Measurements from ENCODE around the gene FMNL1. TPM values are rescaled to one million over a fixed set of nuclear protein-coding genes. Genes with fewer than 3 reads are reported as not detected.

The FMNL1 gene
- total and polyA plus RNA-seq, 10 of the 15 experiments (the other 5 are each of a cell fraction or from before 2014, with no cell fraction given): 3.3 to 108 (median 19.5) TPM

GRCh38 chr17:45253879-45254278, 32.2 kb downstream of the FMNL1 start:
- in situ Hi-C loops (cut with MboI): loop anchor here (25.0 kb wide), 1 partner anchor 358 kb away; no protein-coding TSS in a partner anchor
- 77% methylated on average over 4 of the region's 4 CpGs for WGBS (ENCODE audit: insufficient coverage, insufficient replicate concordance, low lambda C conversion rate, missing lambda C conversion rate)

DNA sequence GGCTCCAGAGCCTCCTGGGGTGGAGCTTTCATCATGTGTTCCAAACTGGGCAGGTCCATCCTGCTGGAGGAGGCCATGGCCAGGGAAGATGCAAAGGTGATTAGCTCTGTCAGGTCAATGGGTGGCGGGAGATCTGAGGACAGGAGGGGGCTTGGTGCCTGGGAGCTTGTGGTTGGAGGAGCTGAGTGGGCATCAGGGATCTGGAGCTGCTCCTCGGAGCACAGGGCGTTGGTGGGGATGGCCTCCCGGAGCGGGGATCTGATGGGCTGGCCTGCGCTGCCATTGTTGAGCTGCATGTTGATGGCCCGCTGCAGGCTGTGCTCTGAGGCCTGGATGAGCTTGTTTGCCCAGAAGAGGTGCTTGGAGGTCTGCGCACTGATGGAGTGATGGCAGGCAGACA, 33.7 kb downstream of the FMNL1 start:
- CTCF ChIA-PET: interaction anchor here (1.1 to 1.6 kb wide), 4 partner anchors 9 to 120 kb away, joined by 3 to 5 read pairs (median 4); partner anchors contain the start of gene ACBD4
- no peaks in the 10 kb centered on the region for H4K20me1 ChIP-seq (ENCODE audit: control insufficient read depth, insufficient read depth)
- H3K4me1 ChIP-seq (ENCODE audit: control insufficient read depth, insufficient read depth, low read length): peaks cover 4% of the 10 kb centered on the region; the same call in 1 of the 2 replicates
- H3K27me3 ChIP-seq (replicated peaks in 1 of 2; ENCODE audit: control insufficient read depth in 2 of 2, insufficient read depth in 2 of 2, low read length in 1 of 2): no peaks in the 10 kb centered on the region
- H3K9ac ChIP-seq (ENCODE audit: control insufficient read depth, insufficient read depth, low read length): no peak overlapping the region
- SMC1A ChIA-PET (ENCODE audit: uncharacterized antibody, unreplicated experiment): interaction anchor here (1.3 kb wide), 1 partner anchor 22 kb away, joined by 4 read pairs; no protein-coding TSS in a partner anchor
- no peak overlapping the region for H2AFZ ChIP-seq (ENCODE audit: control insufficient read depth, low read depth, low read length)
- no peak for ATAC-seq
- no peak for DNase-seq (ENCODE audit: low read depth, low spot score)
- no peak overlapping the region for H3K4me2 ChIP-seq (ENCODE audit: control insufficient read depth, insufficient read depth)
- WGBS (ENCODE audit: insufficient coverage, insufficient replicate concordance, low lambda C conversion rate, missing lambda C conversion rate): 97% methylated on average over 8 of the region's 8 CpGs
- TF ChIP-seq POLR2A (IDR thresholded peaks at IDR 0.05; ENCODE audit: low read depth, low read length): 0 out of 2 replicates have a peak, but pooled peaks have one; percentile 7
- TF ChIP-seq ASH2L (IDR thresholded peaks at IDR 0.05; ENCODE audit: borderline replicate concordance, low read depth): no peak
- TF ChIP-seq RAD51 (IDR thresholded peaks at IDR 0.05): no peak
- H3K27ac ChIP-seq (ENCODE audit: control insufficient read depth, insufficient read depth): no peak overlapping the region
- peaks cover 0 to 3% of the 10 kb centered on the region in 2 experiments; a peak in 3 of 4 replicates for H3K36me3 ChIP-seq (ENCODE audit: control insufficient read depth in 2 of 2, insufficient read depth in 2 of 2, low read length in 1 of 2)
- RAD21 ChIA-PET (ENCODE audit: unreplicated experiment): interaction anchor here (0.8 to 1.8 kb wide), 4 partner anchors 20 to 37 kb away, joined by 3 to 5 read pairs (median 4); no protein-coding TSS in a partner anchor
- in situ Hi-C loops (cut with MboI): loop anchor here (25.0 kb wide), 1 partner anchor 357 kb away; no protein-coding TSS in a partner anchor
- intact Hi-C loops (cut with micrococcal nuclease; ENCODE audit: unreplicated experiment): no loop called here
- H3K4me3 ChIP-seq: no peak overlapping the region
- no peak for FAIRE-seq
- no peaks in the 10 kb centered on the region for H3K79me2 ChIP-seq (ENCODE audit: control insufficient read depth, insufficient read depth, low read length)
- POLR2A ChIA-PET: interaction anchor here (0.5 kb wide), 1 partner anchor 1069 kb away, joined by 5 read pairs; no protein-coding TSS in a partner anchor
- no TSS peak for BruUV-seq (replicated peaks)
- H3K9me3 ChIP-seq (replicated peaks; ENCODE audit: control insufficient read depth, insufficient read depth, low read length): no peaks in the 10 kb centered on the region

More at GRCh38 chr17:45253879-45254278, 32.2 kb downstream of the FMNL1 start:
- intact Hi-C loops (cut with micrococcal nuclease; ENCODE audit: unreplicated experiment): no loop called here
- Histone ChIP-seq H3K9me3 (replicated peaks; ENCODE audit: control insufficient read depth, insufficient read depth, low read length) (no peaks in the 10 kb centered on the region), H3K4me2 (ENCODE audit: control insufficient read depth, insufficient read depth) (no peak overlapping the region), H3K36me3 (ENCODE audit: control insufficient read depth in 2 of 2, insufficient read depth in 2 of 2, low read length in 1 of 2) (peaks cover 0 to 3% of the 10 kb centered on the region in 2 experiments; a peak in 3 of 4 replicates), H3K27me3 (replicated peaks in 1 of 2; ENCODE audit: control insufficient read depth in 2 of 2, insufficient read depth in 2 of 2, low read length in 1 of 2) (no peaks in the 10 kb centered on the region), H3K27ac (ENCODE audit: control insufficient read depth, insufficient read depth) (no peak overlapping the region), H3K79me2 (ENCODE audit: control insufficient read depth, insufficient read depth, low read length) (peaks cover 3% of the 10 kb centered on the region), H4K20me1 (ENCODE audit: control insufficient read depth, insufficient read depth) (no peaks in the 10 kb centered on the region), H3K4me1 (ENCODE audit: control insufficient read depth, insufficient read depth, low read length) (peaks cover 11% of the 10 kb centered on the region), H2AFZ (ENCODE audit: control insufficient read depth, low read depth, low read length) (no peak overlapping the region), H3K9ac (ENCODE audit: control insufficient read depth, insufficient read depth, low read length) (no peak overlapping the region), H3K4me3 (no peak overlapping the region)
- FAIRE-seq (no peak), ATAC-seq (no peak), DNase-seq (ENCODE audit: low read depth, low spot score) (no peak)
- no peak for TF ChIP-seq NR2F1 (conservative IDR thresholded peaks at IDR 0.05)
- BruUV-seq (replicated peaks): no TSS peak
- ChIA-PET CTCF (interaction anchor here (1.1 to 1.6 kb wide), 3 partner anchors 19 to 131 kb away, joined by 3 to 9 read pairs (median 4); partner anchors contain the start of gene ACBD4), RAD21 (ENCODE audit: unreplicated experiment) (interaction anchor here (0.8 kb wide), 1 partner anchor 136 kb away, joined by 3 read pairs; no protein-coding TSS in a partner anchor), SMC1A (ENCODE audit: uncharacterized antibody, unreplicated experiment) (no interaction called here), POLR2A (interaction anchor here (1.1 to 1.2 kb wide), 2 partner anchors 13 to 105 kb away, joined by 3 to 5 read pairs; partner anchors contain the start of gene HEXIM1)
